Measurements from ENCODE around the gene MEI1. TPM values are rescaled to one million over a fixed set of nuclear protein-coding genes. Genes with fewer than 3 reads are reported as not detected.

Gene MEI1
- total and polyA plus RNA-seq, 4 donors = 3.4 to 18.0 (median 6.7) TPM

- 91 to 95% methylated on average over 6 of the region's 6 CpGs for WGBS, 2 donors
Observed at GRCh38 chr22:41808400-41808799, 109.1 kb downstream of the MEI1 start.

GRCh38 chr22:41810022-41810421 is 110.7 kb downstream of the MEI1 start:
- Histone ChIP-seq H3K4me3 (no peak overlapping the region), H3K9ac (ENCODE audit: insufficient read depth in 1 of 2, low read length in 2 of 2) (no peak overlapping the region), H3K36me3 (ENCODE audit: control insufficient read depth in 4 of 4, insufficient read depth in 4 of 4, low read length in 4 of 4) (peaks cover 0 to 29% (median 7%) of the 10 kb centered on the region in 4 donors), H3K27me3 (ENCODE audit: control insufficient read depth in 3 of 3, insufficient read depth in 3 of 3, low read length in 2 of 3) (no peaks in the 10 kb centered on the region), H3K4me1 (ENCODE audit: control insufficient read depth in 5 of 5, insufficient read depth in 5 of 5, low read length in 5 of 5) (no peaks in the 10 kb centered on the region), H3K9me3 (ENCODE audit: control insufficient read depth in 4 of 4, insufficient read depth in 3 of 4, low read length in 3 of 4) (no peaks in the 10 kb centered on the region), H3K27ac (ENCODE audit: low read depth in 1 of 2, low read length in 1 of 2) (no peak overlapping the region)
- ATAC-seq (ENCODE audit: insufficient read depth, low FRiP score) = no peak
- TF ChIP-seq CTCF (IDR thresholded peaks at IDR 0.05; ENCODE audit: control extremely low read depth, extremely low read depth) = no peak
- 94 to 95% methylated on average over 12 of the region's 12 CpGs for WGBS, 2 donors
- no peak for DNase-seq

More at GRCh38 chr22:41808400-41808799, 109.1 kb downstream of the MEI1 start:
- ATAC-seq (ENCODE audit: insufficient read depth, low FRiP score) = no peak
- no peak for DNase-seq
- H3K36me3 ChIP-seq (ENCODE audit: control insufficient read depth in 4 of 4, insufficient read depth in 4 of 4, low read length in 4 of 4) = peaks cover 0 to 23% (median 3%) of the 10 kb centered on the region in 4 donors
- no peaks in the 10 kb centered on the region for H3K27me3 ChIP-seq (ENCODE audit: control insufficient read depth in 3 of 3, insufficient read depth in 3 of 3, low read length in 2 of 3)
- H3K27ac ChIP-seq (ENCODE audit: low read depth in 1 of 2, low read length in 1 of 2) = no peak overlapping the region
- no peak for TF ChIP-seq CTCF (IDR thresholded peaks at IDR 0.05; ENCODE audit: control extremely low read depth, extremely low read depth)
- H3K4me3 ChIP-seq = no peak overlapping the region
- H3K9me3 ChIP-seq (ENCODE audit: control insufficient read depth in 4 of 4, insufficient read depth in 3 of 4, low read length in 3 of 4) = no peaks in the 10 kb centered on the region
- no peaks in the 10 kb centered on the region for H3K4me1 ChIP-seq (ENCODE audit: control insufficient read depth in 5 of 5, insufficient read depth in 5 of 5, low read length in 5 of 5)
- no peak overlapping the region for H3K9ac ChIP-seq (ENCODE audit: insufficient read depth in 1 of 2, low read length in 2 of 2)

GRCh38 chr22:41812805-41813545 is 113.7 kb downstream of the MEI1 start:
- ATAC-seq (ENCODE audit: insufficient read depth, low FRiP score) (no peak), DNase-seq (no peak)
- 95 to 98% methylated on average over 16 of the region's 16 CpGs for WGBS, 2 donors
- no peaks in the 10 kb centered on the region for H3K9me3 ChIP-seq (ENCODE audit: control insufficient read depth in 4 of 4, insufficient read depth in 3 of 4, low read length in 3 of 4)
- peaks cover 0 to 31% (median 8%) of the 10 kb centered on the region in 4 donors for H3K36me3 ChIP-seq (ENCODE audit: control insufficient read depth in 4 of 4, insufficient read depth in 4 of 4, low read length in 4 of 4)
- no peak overlapping the region for H3K4me3 ChIP-seq
- TF ChIP-seq CTCF (IDR thresholded peaks at IDR 0.05; ENCODE audit: control extremely low read depth, extremely low read depth) = no peak
- no peak overlapping the region for H3K27ac ChIP-seq (ENCODE audit: low read depth in 1 of 2, low read length in 1 of 2)
- no peaks in the 10 kb centered on the region for H3K27me3 ChIP-seq (ENCODE audit: control insufficient read depth in 3 of 3, insufficient read depth in 3 of 3, low read length in 2 of 3)
- no peaks in the 10 kb centered on the region for H3K4me1 ChIP-seq (ENCODE audit: control insufficient read depth in 5 of 5, insufficient read depth in 5 of 5, low read length in 5 of 5)
- H3K9ac ChIP-seq (ENCODE audit: insufficient read depth in 1 of 2, low read length in 2 of 2) = no peak overlapping the region

Data from lung (tissue), 12 donors.